ENCODE results near the gene PDZRN4.

DNA sequence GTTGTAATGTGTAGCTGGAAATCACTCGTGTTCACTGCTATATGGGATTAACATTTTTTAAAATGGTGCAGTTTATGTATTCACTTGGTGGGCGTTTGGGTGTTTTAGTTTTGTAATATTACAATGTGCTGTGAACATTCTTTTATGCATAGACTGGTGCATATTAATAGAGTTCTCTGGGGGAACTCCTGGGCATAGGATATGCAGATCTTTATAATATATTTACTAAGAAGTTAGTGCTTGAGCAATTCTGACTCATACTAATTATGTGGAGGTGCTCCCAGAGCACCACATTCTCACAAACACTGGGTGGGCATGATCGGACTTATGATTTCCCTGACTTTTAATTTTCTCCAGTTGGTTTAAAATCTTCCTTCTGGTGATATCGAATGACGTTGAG is 342.3 kb downstream of the PDZRN4 start:
- no peak for TF ChIP-seq POLR2A (IDR thresholded peaks at IDR 0.05)
- TF ChIP-seq, protein P1, sequence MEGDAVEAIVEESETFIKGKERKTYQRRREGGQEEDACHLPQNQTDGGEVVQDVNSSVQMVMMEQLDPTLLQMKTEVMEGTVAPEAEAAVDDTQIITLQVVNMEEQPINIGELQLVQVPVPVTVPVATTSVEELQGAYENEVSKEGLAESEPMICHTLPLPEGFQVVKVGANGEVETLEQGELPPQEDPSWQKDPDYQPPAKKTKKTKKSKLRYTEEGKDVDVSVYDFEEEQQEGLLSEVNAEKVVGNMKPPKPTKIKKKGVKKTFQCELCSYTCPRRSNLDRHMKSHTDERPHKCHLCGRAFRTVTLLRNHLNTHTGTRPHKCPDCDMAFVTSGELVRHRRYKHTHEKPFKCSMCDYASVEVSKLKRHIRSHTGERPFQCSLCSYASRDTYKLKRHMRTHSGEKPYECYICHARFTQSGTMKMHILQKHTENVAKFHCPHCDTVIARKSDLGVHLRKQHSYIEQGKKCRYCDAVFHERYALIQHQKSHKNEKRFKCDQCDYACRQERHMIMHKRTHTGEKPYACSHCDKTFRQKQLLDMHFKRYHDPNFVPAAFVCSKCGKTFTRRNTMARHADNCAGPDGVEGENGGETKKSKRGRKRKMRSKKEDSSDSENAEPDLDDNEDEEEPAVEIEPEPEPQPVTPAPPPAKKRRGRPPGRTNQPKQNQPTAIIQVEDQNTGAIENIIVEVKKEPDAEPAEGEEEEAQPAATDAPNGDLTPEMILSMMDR (IDR thresholded peaks at IDR 0.05 in 8 of 11, conservative IDR thresholded peaks at IDR 0.05 in 3 of 11) = no peak

All from spleen (tissue), 7 donors.